VCaP (cell line): Measurements from ENCODE around the gene PRMT5.

Source experiments
- H3K27ac ChIP-seq: fragments of 450-650 bp; 2 replicates; pipeline ENCODE4 v1.5.1; 2017
- CTCF ChIP-seq: fragments of 450-650 bp; conservative IDR thresholded peaks from 2 replicates; pipeline ENCODE4 v1.5.1; 2017; ENCODE audit warnings: mild to moderate bottlenecking, moderate library complexity

PRMT5 gene

GRCh38 chr14:22871224-22872032 is 57.7 kb downstream of the PRMT5 start, which contains the start of gene LRP10:
LRP10 (plus strand) TSS chr14:22871740; CDS start chr14:22872304, 564 bp downstream.
- H3K27ac ChIP-seq, result peak within 1 kb of the TSS; percentile 95
- no peak for TF ChIP-seq CTCF

GRCh38 chr14:22870811-22871223 is 58.4 kb downstream of the PRMT5 start:
- H3K27ac ChIP-seq, result peak overlapping the region; percentile 95
- TF ChIP-seq CTCF, result no peak
